HG02763 (cell line): ENCODE results near the gene RLBP1.
"Not testable (repeated sequence)": the region's sequence is repeated elsewhere in the genome, so short reads cannot be mapped to it uniquely, and the experiment has no call there.

Experiments used
- ATAC-seq: cut with Tn5 transposase; IDR thresholded peaks from one replicate; pipeline ENCODE4 v1.9.1; 2021; ENCODE audit warnings: mild to moderate bottlenecking, moderate library complexity; ENCODE audit not compliant: unreplicated experiment

The RLBP1 gene

GRCh38 chr15:89221543-89221942, at the start of gene RLBP1:
RLBP1 (minus strand) TSS chr15:89221579; CDS start chr15:89218975, 2,604 bp downstream.
- ATAC-seq = no peak

GRCh38 chr15:89250142-89250541, 28.8 kb upstream of the RLBP1 start:
- ATAC-seq = not testable (repeated sequence)

- no peak for ATAC-seq
These were observed 27.2 kb upstream of the RLBP1 start for GRCh38 chr15:89248584-89248983.

- ATAC-seq = no peak
These were observed 26.1 kb upstream of the RLBP1 start for GRCh38 chr15:89247446-89247845.

GRCh38 chr15:89244574-89244903, 23.2 kb upstream of the RLBP1 start:
- ATAC-seq = peak; percentile 7

GRCh38 chr15:89243691-89244573, 22.6 kb upstream of the RLBP1 start, which contains the start of gene FANCI:
FANCI (plus strand) TSS chr15:89243979; CDS start chr15:89247648, 3,669 bp downstream.
- ATAC-seq = peak; percentile 87

GRCh38 chr15:89243046-89243690, 21.8 kb upstream of the RLBP1 start:
- ATAC-seq = no peak

DNA sequence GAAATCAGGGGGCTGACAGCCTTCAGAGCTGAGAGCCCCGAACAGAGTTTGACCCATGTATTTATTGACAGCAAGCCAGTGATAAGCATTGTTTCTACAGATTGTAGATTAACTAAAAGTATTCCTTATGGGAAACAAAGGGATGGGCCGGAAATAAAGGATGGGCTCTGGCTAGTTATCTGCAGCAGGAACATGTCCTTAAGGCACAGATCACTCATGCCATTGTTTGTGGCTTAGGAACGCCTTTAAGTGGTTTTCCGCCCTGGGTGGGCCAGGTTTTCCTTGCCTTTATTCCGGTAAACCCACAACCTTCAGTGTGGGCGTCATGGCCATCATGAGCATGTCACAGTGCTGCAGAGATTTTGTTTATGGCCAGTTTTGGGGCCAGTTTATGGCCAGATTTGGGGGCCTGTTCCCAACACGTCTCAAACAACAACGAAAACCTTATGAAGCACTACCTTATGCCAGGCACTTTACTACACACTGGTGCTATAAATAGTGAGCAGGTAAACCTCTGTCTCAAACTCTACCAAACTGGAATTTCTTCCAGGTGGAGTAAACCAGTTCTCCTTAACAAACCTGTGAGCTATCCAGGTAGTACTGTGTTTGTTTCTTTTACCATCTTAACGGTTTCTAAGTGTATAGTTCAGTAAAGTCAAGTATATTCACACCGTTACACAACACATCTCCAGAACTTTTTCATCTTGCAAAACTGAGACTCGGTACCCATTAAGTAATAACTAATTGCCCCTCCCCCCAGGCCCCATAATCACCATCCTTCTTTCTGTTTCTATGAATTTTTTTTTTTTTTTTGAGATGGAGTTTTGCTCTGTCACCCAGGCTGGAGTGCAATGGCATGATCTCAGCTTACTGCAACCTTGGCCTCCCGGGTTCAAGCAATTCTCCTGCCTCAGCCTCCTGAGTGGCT, 18.8 kb upstream of the RLBP1 start:
- ATAC-seq = not testable (repeated sequence)

DNA sequence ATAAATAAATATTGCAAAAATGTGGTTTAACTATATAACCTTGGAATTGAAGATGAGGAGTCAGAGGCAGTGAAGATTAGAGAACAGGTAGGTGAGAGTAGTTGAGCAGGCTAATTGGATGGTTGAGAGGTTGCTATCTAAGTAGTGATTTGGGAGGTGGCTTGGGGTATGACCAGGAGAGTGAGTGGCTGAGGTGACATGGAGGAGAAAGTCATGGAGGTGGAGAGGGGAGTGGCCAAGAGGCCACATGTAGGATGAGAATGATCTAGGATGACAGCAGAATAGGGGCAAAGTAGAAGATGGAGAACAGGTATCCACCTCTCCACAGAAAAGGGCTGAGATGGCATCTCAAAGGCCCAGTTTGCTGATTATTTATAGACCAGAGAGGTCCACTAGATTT, 10.5 kb upstream of the RLBP1 start:
- ATAC-seq = no peak

DNA sequence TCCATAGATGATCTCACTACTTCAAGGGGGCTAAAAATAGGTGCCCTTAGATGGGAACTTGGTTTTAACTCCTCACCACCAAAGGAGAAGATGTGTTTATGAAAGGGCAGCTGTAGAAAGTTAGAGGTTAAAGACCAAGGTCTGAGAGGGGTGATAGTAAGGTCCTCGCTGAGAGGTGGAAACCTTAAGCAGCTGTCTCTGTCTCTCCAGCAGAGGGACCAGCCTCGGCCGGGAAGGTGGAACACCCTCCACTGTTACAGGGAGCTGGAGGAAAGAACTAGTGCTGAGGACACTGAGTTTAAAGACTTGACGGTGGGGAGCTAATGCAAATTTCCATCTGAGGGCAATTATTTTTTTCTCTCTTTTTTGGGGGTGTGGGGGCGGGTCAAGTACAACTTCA, 8.9 kb upstream of the RLBP1 start:
- ATAC-seq = no peak

DNA sequence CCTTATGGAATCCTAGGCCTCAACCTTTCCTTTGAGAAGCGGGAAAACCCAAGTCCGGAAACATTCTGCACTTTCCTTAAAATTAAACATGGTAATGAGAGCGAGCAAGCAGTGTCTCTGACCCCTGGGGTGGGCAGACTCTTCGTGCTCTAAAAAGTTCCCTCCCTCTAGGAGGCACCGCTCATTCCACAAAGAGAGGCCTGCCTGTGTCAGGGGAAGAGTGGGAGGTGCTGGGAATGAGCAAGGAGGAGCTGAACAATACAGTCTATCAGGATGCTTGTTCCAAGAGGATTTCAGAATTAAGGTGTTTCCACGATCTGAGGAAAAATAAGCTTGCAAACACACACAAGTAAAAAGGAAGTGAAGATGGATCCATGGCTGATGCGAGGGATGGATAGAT, 6.0 kb upstream of the RLBP1 start:
- no peak for ATAC-seq

DNA sequence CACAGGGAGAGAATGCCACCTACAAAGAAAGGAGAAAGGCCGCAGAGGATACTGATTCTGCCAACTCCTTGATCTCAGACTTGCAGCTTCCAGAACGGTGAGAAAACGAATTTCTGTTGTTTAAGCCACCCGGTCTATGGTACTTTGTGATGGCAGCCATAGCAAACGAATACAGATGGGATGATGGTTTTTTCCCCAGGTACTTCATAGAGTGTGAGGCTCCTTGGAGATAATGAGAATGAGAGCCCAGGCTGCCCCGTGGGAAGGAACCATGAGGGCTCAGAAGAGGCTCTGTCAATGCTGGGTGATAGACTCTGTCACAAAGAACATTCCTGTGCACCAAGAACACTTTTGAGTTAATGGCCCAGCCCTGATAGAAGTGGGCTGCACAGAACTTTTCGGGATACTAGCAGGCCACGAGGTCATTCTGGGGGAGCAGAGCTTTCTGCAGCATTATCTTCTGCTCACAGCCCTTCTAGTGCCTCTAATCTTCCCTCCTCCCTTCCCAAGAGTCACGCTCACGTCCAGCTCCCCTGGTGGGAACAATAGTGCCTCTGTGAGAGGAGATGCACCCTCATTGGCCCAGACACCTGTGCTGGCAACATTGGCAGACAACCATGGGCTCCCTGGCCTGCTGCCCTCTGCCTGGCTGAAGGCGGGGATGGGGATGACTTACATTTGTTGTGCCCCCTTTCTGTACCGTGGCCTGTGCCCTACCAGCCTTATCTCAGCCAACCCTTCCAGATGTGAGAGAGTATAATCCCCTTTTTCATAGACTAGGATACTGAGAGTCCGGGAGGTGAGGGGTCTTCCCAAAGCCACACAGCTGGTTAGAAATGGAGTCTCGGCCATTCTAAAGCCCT, 5.2 kb upstream of the RLBP1 start:
- ATAC-seq = no peak

DNA sequence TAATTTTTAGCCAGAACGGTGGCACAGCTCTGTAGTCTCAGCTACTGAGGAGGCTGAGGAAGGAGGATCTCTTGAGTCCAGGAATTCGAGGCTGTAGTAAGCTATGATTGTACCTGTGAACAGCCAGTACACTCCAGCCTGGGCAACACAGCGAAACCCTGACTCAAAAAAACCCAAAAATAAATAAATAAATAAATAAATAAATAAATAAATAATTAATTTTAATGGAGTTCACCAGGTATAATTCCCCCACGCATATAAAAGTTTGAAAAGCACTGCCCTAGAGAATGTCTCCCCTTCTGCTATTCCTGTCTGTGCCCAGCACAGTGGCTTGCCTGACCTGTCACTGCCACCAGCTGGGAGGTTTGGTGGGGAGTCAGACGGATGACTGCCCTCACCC, 4.2 kb upstream of the RLBP1 start:
- ATAC-seq = no peak

DNA sequence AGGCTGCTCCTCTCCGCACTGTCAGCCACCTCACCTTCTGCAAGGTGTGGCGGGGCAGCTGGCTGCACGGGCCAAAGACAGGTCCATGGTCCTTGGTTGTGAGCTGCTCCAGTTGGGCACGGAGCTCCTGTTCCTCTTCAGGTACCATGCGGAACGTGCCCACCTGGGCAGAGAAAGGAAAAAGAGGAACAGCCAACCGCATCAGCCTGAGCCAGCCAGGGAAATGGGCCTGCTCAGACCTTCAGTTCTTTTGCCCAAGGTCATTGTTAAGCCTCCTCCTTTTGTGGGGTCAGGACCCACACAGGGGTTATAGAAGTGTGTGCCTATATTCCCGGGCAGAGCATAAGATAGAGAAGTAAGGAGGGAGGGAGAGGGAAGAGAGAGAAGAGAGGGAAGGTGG, 2.8 kb downstream of the RLBP1 start:
- no peak for ATAC-seq

- no peak for ATAC-seq
These were observed 3.5 kb downstream of the RLBP1 start for GRCh38 chr15:89217686-89218376.

DNA sequence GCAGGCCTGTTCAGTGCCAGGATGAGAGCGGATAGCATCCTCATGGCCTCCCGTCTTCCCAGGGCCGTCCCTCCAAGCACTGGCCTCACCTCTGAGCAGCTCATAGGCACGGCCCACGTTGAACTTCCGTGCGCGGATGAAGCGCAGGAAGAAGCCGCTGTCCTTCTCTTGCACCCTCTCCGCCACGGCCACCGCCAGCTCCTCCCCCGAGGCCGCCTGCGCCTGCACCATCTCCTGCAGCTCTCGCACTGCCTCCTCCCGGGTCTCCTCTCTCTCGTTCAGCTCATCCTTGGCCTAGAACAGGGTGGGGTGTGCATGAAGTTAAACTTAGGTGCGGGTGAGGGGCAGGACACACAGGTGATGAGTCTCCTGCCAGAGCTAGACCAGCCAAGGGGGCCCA, 4.3 kb downstream of the RLBP1 start:
- ATAC-seq = no peak

DNA sequence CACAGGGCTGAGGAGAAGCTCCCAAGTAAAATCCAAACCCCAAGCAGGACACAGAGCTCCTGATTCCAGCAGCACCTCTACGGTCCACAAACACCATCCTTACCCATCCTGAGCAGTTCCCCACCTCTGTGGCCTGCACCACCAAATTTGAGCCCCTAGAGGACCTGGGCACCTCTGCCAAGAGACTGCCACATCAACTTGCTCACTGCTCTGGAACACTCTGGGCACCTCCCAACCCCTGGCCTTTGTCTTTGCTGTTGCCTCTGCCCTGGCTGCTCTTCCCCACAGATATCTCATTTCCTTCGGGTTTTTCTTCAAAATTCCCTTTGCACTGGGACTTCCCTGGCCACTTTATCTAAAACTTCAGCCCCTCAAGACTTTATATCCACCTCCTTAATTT, 5.8 kb downstream of the RLBP1 start:
- no peak for ATAC-seq

- no peak for ATAC-seq
These were observed 9.7 kb downstream of the RLBP1 start for GRCh38 chr15:89211678-89212170.

GRCh38 chr15:89209057-89209456, 12.3 kb downstream of the RLBP1 start:
- no peak for ATAC-seq

DNA sequence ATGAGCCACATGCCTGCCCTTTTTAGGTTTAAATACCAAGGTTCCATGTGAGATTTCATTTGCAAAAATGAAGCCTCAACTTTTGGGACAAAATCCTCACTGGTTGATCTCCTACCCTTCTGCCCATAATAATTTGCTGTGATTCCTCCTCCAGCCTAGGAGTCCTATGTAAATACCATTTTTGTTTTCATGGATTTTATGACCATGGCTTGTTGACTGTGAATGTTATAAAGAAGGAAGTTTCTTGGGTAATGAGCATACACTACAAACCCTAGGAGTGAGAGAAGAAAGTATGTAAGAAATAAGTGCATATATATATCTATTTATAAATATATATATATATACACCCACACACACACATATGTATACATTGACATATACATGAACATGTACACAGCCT, 13.1 kb downstream of the RLBP1 start:
- ATAC-seq = no peak
